Embryonic facial prominence (tissue), 1 donor: ENCODE data around the gene PARM1.

Experiments used
- DNase-seq: peaks from one replicate; pipeline ENCODE4 v3.0.0-alpha.2; 2016; ENCODE audit errors: extremely low spot score

Gene PARM1

GRCh38 chr4:75080888-75081287 is 148.0 kb downstream of the PARM1 start:
- DNase-seq = no peak

GRCh38 chr4:75081561-75081960 is 148.6 kb downstream of the PARM1 start:
- DNase-seq = no peak

GRCh38 chr4:75087416-75087815 is 154.5 kb downstream of the PARM1 start:
- DNase-seq = no peak

GRCh38 chr4:75087865-75088264 is 154.9 kb downstream of the PARM1 start:
- no peak for DNase-seq

GRCh38 chr4:75089206-75089605 is 156.3 kb downstream of the PARM1 start:
- DNase-seq = no peak

DNA sequence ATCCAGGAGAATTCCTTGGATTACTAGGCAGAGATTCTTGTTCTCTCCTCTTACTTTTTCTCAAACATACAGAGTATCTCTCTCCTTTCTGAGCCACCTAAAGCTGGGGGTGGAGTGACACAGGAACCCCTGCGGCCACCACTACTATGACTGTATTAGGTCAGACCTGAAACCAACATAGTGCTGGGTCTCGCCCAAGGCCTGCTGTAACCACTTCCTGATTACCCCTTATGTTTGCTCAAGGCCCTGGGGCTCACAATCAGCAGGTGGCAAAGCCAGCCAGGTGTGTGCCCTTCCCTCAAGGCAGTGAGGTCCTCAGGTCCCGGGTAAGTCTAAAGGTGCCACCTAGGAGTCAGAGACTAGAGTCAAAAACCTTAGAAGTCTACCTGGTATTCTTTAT is 166.4 kb downstream of the PARM1 start:
- no peak for DNase-seq
